Hepatocyte (in vitro differentiated cells): Measurements from ENCODE around the gene FAM167B. TPM values are rescaled to one million over a fixed set of nuclear protein-coding genes. Genes with fewer than 3 reads are reported as not detected.

Source experiments
- DNase-seq: peaks from one replicate; pipeline ENCODE4 v3.0.0-alpha.2; 2016; ENCODE audit warnings: low spot score
- H2AFZ ChIP-seq: fragments of 200-600 bp; sonication (generic); 2 replicates; pipeline ENCODE4 v1.6.0; 2016; ENCODE audit warnings: antibody characterized with exemption, mild to moderate bottlenecking
- H3K27ac ChIP-seq: fragments of 200-600 bp; sonication (generic); 2 replicates; pipeline ENCODE4 v1.5.1; 2016; ENCODE audit warnings: mild to moderate bottlenecking
- H3K27me3 ChIP-seq: fragments of 200-600 bp; sonication (generic); 2 replicates; pipeline ENCODE4 v1.6.1; 2016
- H3K36me3 ChIP-seq: fragments of 200-600 bp; sonication (generic); replicated peaks from 2 replicates; pipeline ENCODE4 v1.5.1; 2016; ENCODE audit warnings: low read depth; ENCODE audit not compliant: insufficient read depth
- H3K4me1 ChIP-seq: fragments of 200-600 bp; sonication (generic); 2 replicates; pipeline ENCODE4 v1.5.1; 2016; ENCODE audit warnings: mild to moderate bottlenecking, moderate library complexity; ENCODE audit not compliant: insufficient read depth
- H3K4me2 ChIP-seq: fragments of 200-600 bp; sonication (generic); 2 replicates; pipeline ENCODE4 v1.6.0; 2016
- H3K4me3 ChIP-seq: fragments of 200-600 bp; sonication (generic); 2 replicates; pipeline ENCODE4 v1.5.1; 2016; ENCODE audit warnings: mild to moderate bottlenecking
- H3K79me2 ChIP-seq: fragments of 200-600 bp; sonication (generic); 2 replicates; pipeline ENCODE4 v1.6.0; 2017; ENCODE audit warnings: mild to moderate bottlenecking
- H3K9me2 ChIP-seq: fragments of 200-600 bp; sonication (generic); replicated peaks from 2 replicates; pipeline ENCODE4 v1.6.0; 2017; ENCODE audit warnings: mild to moderate bottlenecking; ENCODE audit not compliant: insufficient read depth
- H3K9me3 ChIP-seq: fragments of 200-600 bp; sonication (generic); 2 replicates; pipeline ENCODE4 v1.5.1; 2016; ENCODE audit warnings: low read depth, mild to moderate bottlenecking
- H4K20me1 ChIP-seq: fragments of 200-600 bp; sonication (generic); 2 replicates; pipeline ENCODE4 v1.6.0; 2016; ENCODE audit warnings: mild to moderate bottlenecking; ENCODE audit not compliant: insufficient read depth, poor library complexity, severe bottlenecking
- CTCF ChIP-seq: fragments of 200-600 bp; sonication (generic); IDR thresholded peaks from 2 replicates; pipeline ENCODE4 v1.5.1; 2016; ENCODE audit warnings: antibody characterized with exemption, mild to moderate bottlenecking; ENCODE audit not compliant: poor library complexity
- EZH2 ChIP-seq: fragments of 200-600 bp; sonication (generic); IDR thresholded peaks from 2 replicates; pipeline ENCODE4 v1.6.1; 2016; ENCODE audit warnings: antibody characterized with exemption, mild to moderate bottlenecking, borderline replicate concordance
- EZH2phosphoT487 ChIP-seq: fragments of 200-600 bp; sonication (generic); IDR thresholded peaks from one replicate; pipeline ENCODE4 v1.6.1; 2018; ENCODE audit warnings: antibody characterized with exemption, mild to moderate bottlenecking, low read depth, moderate library complexity; ENCODE audit not compliant: unreplicated experiment, severe bottlenecking
- WGBS: methylation state at CpG from one replicate; pipeline ENCODE4 v1.1.6; 2016; ENCODE audit warnings: low lambda C conversion rate; ENCODE audit errors: missing lambda C conversion rate; 5-methylcytosine and 5-hydroxymethylcytosine counted together
- polyA plus RNA-seq: library from polyadenylated mRNA; unstranded; fragments of >200 nt; fragmentation: Nextera tagmentation; extraction: Ambion mirVana; gene quantifications from 2 replicates; pipeline ENCODE4 v1.2.1, GENCODE V29; 2016
- total RNA-seq: library from RNA; depleted of rRNA; stranded (reverse); fragments of >200 nt; gene quantifications from 2 replicates; pipeline ENCODE4 v1.2.3, GENCODE V29; 2014

Gene FAM167B
- total and polyA plus RNA-seq, 2 experiments from 2014 or later = 0.53 to 0.75 TPM

DNA sequence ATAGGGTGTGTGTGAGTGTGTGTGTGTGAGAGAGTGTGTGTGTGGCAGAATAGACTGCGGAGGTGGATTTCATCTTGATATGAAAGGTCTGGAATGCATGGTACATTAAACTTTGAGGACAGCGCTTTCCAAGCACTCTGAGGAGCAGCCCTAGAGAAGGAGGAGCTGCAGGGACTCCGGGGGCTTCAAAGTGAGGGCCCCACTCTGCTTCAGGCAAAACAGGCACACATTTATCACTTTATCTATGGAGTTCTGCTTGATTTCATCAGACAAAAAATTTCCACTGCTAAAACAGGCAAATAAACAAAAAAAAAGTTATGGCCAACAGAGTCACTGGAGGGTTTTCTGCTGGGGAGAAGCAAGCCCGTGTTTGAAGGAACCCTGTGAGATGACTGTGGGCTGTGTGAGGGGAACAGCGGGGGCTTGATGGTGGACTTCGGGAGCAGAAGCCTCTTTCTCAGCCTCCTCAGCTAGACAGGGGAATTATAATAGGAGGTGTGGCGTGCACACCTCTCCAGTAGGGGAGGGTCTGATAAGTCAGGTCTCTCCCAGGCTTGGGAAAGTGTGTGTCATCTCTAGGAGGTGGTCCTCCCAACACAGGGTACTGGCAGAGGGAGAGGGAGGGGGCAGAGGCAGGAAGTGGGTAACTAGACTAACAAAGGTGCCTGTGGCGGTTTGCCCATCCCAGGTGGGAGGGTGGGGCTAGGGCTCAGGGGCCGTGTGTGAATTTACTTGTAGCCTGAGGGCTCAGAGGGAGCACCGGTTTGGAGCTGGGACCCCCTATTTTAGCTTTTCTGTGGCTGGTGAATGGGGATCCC is 26.6 kb downstream of the FAM167B start:
- H3K4me3 ChIP-seq = no peak overlapping the region
- H3K79me2 ChIP-seq = no peaks in the 10 kb centered on the region
- H2AFZ ChIP-seq = peak overlapping the region; percentile 11
- DNase-seq = peak; percentile 63
- H3K36me3 ChIP-seq = no peaks in the 10 kb centered on the region
- H4K20me1 ChIP-seq = no peaks in the 10 kb centered on the region
- no peaks in the 10 kb centered on the region for H3K9me3 ChIP-seq
- H3K4me2 ChIP-seq = peak overlapping the region; percentile 58
- no peaks in the 10 kb centered on the region for H3K9me2 ChIP-seq
- 40% methylated on average over 8 of the region's 10 CpGs for WGBS
- no peak overlapping the region for H3K27ac ChIP-seq
- no peak for TF ChIP-seq EZH2
- no peak for TF ChIP-seq EZH2phosphoT487
- no peak for TF ChIP-seq CTCF
- peaks cover 8% of the 10 kb centered on the region for H3K4me1 ChIP-seq
- no peaks in the 10 kb centered on the region for H3K27me3 ChIP-seq

DNA sequence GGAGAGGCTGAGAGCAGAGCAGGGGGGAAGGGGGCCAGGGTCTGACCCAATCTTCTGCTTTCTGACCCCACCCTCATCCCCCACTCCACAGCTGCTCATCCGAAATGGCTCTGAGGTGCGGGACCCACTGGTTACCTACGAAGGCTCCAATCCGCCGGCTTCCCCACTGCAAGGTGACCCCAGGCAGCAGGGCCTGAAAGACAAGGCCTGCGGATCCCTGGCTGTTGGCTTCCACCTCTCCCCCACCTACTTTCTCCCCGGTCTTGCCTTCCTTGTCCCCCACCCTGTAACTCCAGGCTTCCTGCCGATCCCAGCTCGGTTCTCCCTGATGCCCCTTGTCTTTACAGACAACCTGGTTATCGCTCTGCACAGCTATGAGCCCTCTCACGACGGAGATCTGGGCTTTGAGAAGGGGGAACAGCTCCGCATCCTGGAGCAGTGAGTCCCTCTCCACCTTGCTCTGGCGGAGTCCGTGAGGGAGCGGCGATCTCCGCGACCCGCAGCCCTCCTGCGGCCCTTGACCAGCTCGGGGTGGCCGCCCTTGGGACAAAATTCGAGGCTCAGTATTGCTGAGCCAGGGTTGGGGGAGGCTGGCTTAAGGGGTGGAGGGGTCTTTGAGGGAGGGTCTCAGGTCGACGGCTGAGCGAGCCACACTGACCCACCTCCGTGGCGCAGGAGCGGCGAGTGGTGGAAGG is 27.8 kb downstream of the FAM167B start:
- no peak for DNase-seq
- Histone ChIP-seq H3K9me2 (no peaks in the 10 kb centered on the region), H3K4me3 (no peak overlapping the region), H3K27ac (no peak overlapping the region), H4K20me1 (no peaks in the 10 kb centered on the region), H3K27me3 (no peaks in the 10 kb centered on the region), H3K79me2 (no peaks in the 10 kb centered on the region), H3K4me2 (no peak overlapping the region), H3K36me3 (no peaks in the 10 kb centered on the region), H3K4me1 (peaks cover 8% of the 10 kb centered on the region), H2AFZ (no peak overlapping the region), H3K9me3 (no peaks in the 10 kb centered on the region)
- no peak for TF ChIP-seq CTCF
- no peak for TF ChIP-seq EZH2phosphoT487
- TF ChIP-seq EZH2 = no peak
- 86% methylated on average over 27 of the region's 31 CpGs for WGBS

DNA sequence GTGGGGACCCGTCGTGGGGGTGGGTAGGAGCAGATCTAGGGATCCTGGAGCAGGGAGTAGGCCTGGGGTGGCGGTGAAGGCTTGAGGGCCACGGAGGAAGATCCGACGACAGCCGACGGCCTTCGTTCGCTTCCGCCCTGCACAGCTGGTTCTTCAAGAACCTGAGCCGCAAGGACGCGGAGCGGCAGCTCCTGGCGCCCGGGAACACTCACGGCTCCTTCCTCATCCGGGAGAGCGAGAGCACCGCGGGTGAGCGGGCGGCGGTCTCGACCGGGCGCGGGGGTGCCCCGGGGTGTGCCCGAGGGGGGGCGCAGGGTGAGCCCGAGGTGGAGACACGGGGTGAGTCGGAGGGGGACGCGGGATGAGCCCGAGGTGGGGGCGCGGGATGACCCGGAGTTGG is 28.4 kb downstream of the FAM167B start:
- no peak overlapping the region for H2AFZ ChIP-seq
- 87% methylated on average over 28 of the region's 41 CpGs for WGBS
- no peak overlapping the region for H3K4me3 ChIP-seq
- H3K4me2 ChIP-seq = no peak overlapping the region
- H3K9me3 ChIP-seq = no peaks in the 10 kb centered on the region
- no peak for TF ChIP-seq CTCF
- no peak for TF ChIP-seq EZH2phosphoT487
- TF ChIP-seq EZH2 = no peak
- no peaks in the 10 kb centered on the region for H3K9me2 ChIP-seq
- H3K4me1 ChIP-seq = peaks cover 8% of the 10 kb centered on the region
- H4K20me1 ChIP-seq = no peaks in the 10 kb centered on the region
- H3K27ac ChIP-seq = no peak overlapping the region
- H3K27me3 ChIP-seq = no peaks in the 10 kb centered on the region
- no peaks in the 10 kb centered on the region for H3K79me2 ChIP-seq
- H3K36me3 ChIP-seq = no peaks in the 10 kb centered on the region
- DNase-seq = no peak
